Sigmoid colon (tissue), 7 donors: ENCODE data around the gene RBBP8. TPM values are rescaled to one million over a fixed set of nuclear protein-coding genes. Genes with fewer than 3 reads are reported as not detected.

ENCODE experiments used
- DNase-seq: peaks from one replicate; pipeline ENCODE4 v3.0.0-alpha.2; 2019
- H3K27ac ChIP-seq, 4 donors: fragments of 200-600 bp; sonication (generic); one replicate each; pipeline ENCODE4 v1.5.1; 2016 to 2019; ENCODE audit warnings: mild to moderate bottlenecking in 1 of 4
- H3K27me3 ChIP-seq, 3 donors: fragments of 200-600 bp; sonication (generic); one replicate each; pipeline ENCODE4 v1.5.1; 2019; ENCODE audit warnings: mild to moderate bottlenecking in 1 of 3
- H3K36me3 ChIP-seq, 4 donors: fragments of 200-600 bp; sonication (generic); one replicate each; pipeline ENCODE4 v1.5.1; 2016 to 2019
- H3K4me1 ChIP-seq, 4 donors: fragments of 200-600 bp; sonication (generic); one replicate each; pipeline ENCODE4 v1.5.1; 2017 to 2019
- H3K4me3 ChIP-seq, 4 donors: fragments of 200-600 bp; sonication (generic); one replicate each; pipeline ENCODE4 v1.5.1; 2017 to 2019; ENCODE audit warnings: mild to moderate bottlenecking in 2 of 4, moderate library complexity in 1 of 4
- H3K9me3 ChIP-seq, 4 donors: fragments of 200-600 bp in 3 of 4; sonication (generic) in 3 of 4; one replicate each; pipeline versions ENCODE4 v1.5.1 to v1.6.1; 2013 to 2019
- EP300 ChIP-seq, 4 donors: sonication (generic); formaldehyde crosslinking; IDR thresholded peaks; one replicate each; pipeline ENCODE4 v1.6.1; 2017; ENCODE audit warnings: antibody characterized with exemption in 4 of 4
- POLR2A ChIP-seq, 2 donors: fragments of 450-650 bp; IDR thresholded peaks; one replicate each; pipeline ENCODE4 v1.6.1; 2016; ENCODE audit warnings: antibody characterized with exemption in 2 of 2, mild to moderate bottlenecking in 2 of 2, moderate library complexity in 2 of 2
- POLR2AphosphoS5 ChIP-seq, 4 donors: sonication (generic); formaldehyde crosslinking; IDR thresholded peaks; one replicate each; pipeline ENCODE4 v1.6.1; 2017; ENCODE audit warnings: antibody characterized with exemption in 4 of 4
- WGBS, 2 donors: extraction: QIAGEN DNeasy Blood & Tissue Kit; methylation state at CpG; one replicate each; pipeline ENCODE4 v1.1.7; 2013; 5-methylcytosine and 5-hydroxymethylcytosine counted together
- intact Hi-C: fragments of 100-400 bp; cut with DNase I; formaldehyde crosslinking; loops from one replicate; pipeline ENCODE4 v1.15.1; 2023
- polyA plus RNA-seq, 3 donors: library from polyadenylated mRNA; stranded (reverse); fragments of 200-250 nt; gene quantifications; one replicate each; pipeline ENCODE4 v1.2.3, GENCODE V29; 2013
- total RNA-seq, 4 donors: library from RNA; depleted of rRNA; stranded (reverse); fragments of >200 nt; gene quantifications; one replicate each; pipeline ENCODE4 v1.1.0, GENCODE V29; 2016
- TF ChIP-seq, protein P1 (sequence below), 4 experiments: fragments of 450-650 bp in 3 of 4; fragments of 200-600 bp in 1 of 4; IDR thresholded peaks; one replicate each; pipeline ENCODE4 v1.5.1; 2016 to 2019; ENCODE audit warnings: antibody characterized with exemption in 4 of 4, mild to moderate bottlenecking in 3 of 4, moderate library complexity in 2 of 4
- donor health status: healthy with polysubstance abuse.
- donor health status: Bipolar disorder and iron deficiency.
- donor health status: healthy.

RBBP8 gene
- total and polyA plus RNA-seq, 7 donors, result 10.3 to 30.7 (median 22.7) TPM

DNA sequence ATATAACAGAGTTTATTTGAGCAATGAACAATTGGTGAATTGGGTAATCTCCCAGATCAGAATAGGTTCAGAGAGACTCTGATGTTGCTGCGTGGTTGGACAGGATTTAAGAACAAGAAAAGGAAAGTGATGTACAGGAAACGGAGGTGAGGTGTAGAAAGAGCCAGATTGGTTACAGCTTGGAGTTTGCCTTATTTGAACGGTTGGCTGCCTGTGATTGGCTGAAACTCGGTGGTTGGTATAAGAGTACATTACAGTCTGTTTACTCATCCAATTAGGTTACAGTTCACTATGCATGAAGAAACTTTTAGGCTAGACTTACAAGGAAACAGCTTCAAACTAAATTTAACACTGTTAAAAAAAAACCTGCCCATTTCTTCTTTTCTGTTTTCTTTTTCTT lies 134.1 kb downstream of the RBBP8 start:
- no peak overlapping the region for H3K4me3 ChIP-seq
- no peaks in the 10 kb centered on the region for H3K9me3 ChIP-seq
- H3K27me3 ChIP-seq, result no peaks in the 10 kb centered on the region
- 27 to 51% methylated on average over 4 of the region's 4 CpGs for WGBS, 2 donors
- no peak for DNase-seq
- no peak overlapping the region for H3K27ac ChIP-seq
- H3K4me1 ChIP-seq, result peaks cover 0 to 7% (median 0%) of the 10 kb centered on the region in 4 donors
- TF ChIP-seq POLR2A (IDR thresholded peaks at IDR 0.05), result no peak
- TF ChIP-seq, protein P1, sequence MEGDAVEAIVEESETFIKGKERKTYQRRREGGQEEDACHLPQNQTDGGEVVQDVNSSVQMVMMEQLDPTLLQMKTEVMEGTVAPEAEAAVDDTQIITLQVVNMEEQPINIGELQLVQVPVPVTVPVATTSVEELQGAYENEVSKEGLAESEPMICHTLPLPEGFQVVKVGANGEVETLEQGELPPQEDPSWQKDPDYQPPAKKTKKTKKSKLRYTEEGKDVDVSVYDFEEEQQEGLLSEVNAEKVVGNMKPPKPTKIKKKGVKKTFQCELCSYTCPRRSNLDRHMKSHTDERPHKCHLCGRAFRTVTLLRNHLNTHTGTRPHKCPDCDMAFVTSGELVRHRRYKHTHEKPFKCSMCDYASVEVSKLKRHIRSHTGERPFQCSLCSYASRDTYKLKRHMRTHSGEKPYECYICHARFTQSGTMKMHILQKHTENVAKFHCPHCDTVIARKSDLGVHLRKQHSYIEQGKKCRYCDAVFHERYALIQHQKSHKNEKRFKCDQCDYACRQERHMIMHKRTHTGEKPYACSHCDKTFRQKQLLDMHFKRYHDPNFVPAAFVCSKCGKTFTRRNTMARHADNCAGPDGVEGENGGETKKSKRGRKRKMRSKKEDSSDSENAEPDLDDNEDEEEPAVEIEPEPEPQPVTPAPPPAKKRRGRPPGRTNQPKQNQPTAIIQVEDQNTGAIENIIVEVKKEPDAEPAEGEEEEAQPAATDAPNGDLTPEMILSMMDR (IDR thresholded peaks at IDR 0.05), result no peak
- no peak for TF ChIP-seq POLR2AphosphoS5 (IDR thresholded peaks at IDR 0.05)
- no peak for TF ChIP-seq EP300 (IDR thresholded peaks at IDR 0.05)
- no peaks in the 10 kb centered on the region for H3K36me3 ChIP-seq
- intact Hi-C loops, result no loop called here

DNA sequence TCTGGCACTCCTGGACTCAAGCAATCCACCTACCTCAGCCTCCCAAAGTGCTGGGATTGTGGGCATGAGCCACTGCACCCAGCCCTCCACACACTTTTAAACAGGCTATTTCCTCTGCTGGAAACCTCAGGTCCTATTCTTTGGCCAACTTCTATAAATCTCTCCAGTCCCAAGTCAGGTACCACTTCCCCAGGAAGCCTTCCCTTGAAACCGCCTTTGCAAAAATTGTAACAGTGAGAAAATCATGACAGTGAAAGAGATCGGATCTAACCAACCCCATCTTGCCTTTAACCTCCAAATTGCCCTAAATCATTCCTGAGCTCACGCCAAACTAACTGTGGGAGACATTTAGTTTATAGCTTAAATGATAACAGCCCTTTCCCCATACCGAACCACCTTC lies 134.9 kb downstream of the RBBP8 start:
- TF ChIP-seq EP300 (IDR thresholded peaks at IDR 0.05) (no peak), POLR2AphosphoS5 (IDR thresholded peaks at IDR 0.05) (no peak), POLR2A (IDR thresholded peaks at IDR 0.05) (no peak)
- TF ChIP-seq, protein P1 (IDR thresholded peaks at IDR 0.05), result no peak
- no peaks in the 10 kb centered on the region for H3K36me3 ChIP-seq
- H3K27me3 ChIP-seq, result no peaks in the 10 kb centered on the region
- no peak overlapping the region for H3K4me3 ChIP-seq
- H3K27ac ChIP-seq, result no peak overlapping the region
- no peak for DNase-seq
- intact Hi-C loops, result no loop called here
- WGBS, 2 donors, result 75 to 91% methylated on average over 4 of the region's 4 CpGs
- H3K9me3 ChIP-seq, result no peaks in the 10 kb centered on the region
- H3K4me1 ChIP-seq, result peaks cover 0 to 7% (median 0%) of the 10 kb centered on the region in 4 donors

DNA sequence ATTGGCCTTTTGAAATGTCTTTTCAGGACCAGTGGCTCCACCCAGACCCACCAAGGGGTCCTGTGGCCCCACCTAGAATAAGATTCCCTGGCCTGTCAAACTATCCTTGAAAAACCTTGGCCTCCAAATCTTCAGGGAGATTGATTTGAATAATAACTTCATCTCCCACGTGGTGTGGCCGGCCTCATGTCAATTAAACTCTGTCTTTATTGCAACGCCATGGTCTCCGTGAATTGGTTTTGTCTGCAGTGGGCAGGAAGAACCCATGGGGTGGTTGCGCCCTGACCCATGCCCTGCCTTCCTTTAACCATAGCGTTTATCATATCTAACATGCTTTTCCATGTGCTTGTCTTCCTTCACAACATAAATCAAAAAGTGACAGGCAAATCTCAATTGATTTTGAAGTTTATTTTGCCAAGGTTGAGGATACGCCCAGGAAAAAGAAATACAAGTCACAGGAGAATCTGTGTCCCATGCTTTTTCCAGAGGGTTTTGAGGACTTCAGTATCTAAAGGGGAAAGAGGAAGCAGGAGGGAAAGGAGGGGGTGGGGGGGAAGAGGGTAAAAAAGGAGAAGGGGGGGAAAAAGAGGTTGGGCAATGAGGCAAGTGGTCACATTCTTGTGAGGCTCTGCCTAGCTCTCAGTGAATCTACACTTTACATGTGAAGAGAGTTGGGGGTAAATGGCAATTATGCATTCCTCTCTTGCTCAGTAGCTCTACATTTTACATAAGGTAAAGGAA lies 135.6 kb downstream of the RBBP8 start:
- H3K9me3 ChIP-seq, result no peaks in the 10 kb centered on the region
- no peak overlapping the region for H3K27ac ChIP-seq
- 65 to 67% methylated on average over 7 of the region's 7 CpGs for WGBS, 2 donors
- intact Hi-C loops, result no loop called here
- H3K4me3 ChIP-seq, result no peak overlapping the region
- H3K27me3 ChIP-seq, result no peaks in the 10 kb centered on the region
- H3K36me3 ChIP-seq, result no peaks in the 10 kb centered on the region
- DNase-seq, result no peak
- peaks cover 0 to 7% (median 0%) of the 10 kb centered on the region in 4 donors for H3K4me1 ChIP-seq
- TF ChIP-seq, protein P1 (IDR thresholded peaks at IDR 0.05), result no peak
- TF ChIP-seq POLR2AphosphoS5 (IDR thresholded peaks at IDR 0.05) (no peak), EP300 (IDR thresholded peaks at IDR 0.05) (no peak)

DNA sequence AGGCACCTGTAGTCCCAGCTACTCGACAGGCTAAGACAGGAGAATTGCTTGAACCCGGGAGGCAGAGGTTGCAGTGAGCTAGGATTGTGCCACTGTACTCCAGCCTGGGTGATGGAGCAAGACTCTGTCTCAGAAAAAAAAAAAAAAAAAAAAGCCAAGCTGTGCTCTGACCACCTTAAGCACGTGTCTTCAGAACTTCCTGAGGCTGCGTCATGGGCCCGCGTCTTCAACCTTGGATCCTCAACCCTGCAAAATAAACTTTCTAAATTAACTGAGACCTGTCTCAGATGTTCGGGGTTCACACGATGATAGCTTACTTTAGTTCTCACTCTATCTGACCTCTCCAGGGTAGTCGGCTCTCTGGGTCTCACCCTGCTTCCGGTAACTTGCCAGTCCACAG lies 136.4 kb downstream of the RBBP8 start:
- no peak overlapping the region for H3K4me3 ChIP-seq
- peaks cover 0 to 7% (median 0%) of the 10 kb centered on the region in 4 donors for H3K4me1 ChIP-seq
- H3K27ac ChIP-seq, result no peak overlapping the region
- intact Hi-C loops, result no loop called here
- no peaks in the 10 kb centered on the region for H3K9me3 ChIP-seq
- DNase-seq, result no peak
- 69 to 91% methylated on average over 10 of the region's 10 CpGs for WGBS, 2 donors
- TF ChIP-seq POLR2A (IDR thresholded peaks at IDR 0.05), result no peak
- TF ChIP-seq, protein P1 (IDR thresholded peaks at IDR 0.05), result no peak
- TF ChIP-seq EP300 (IDR thresholded peaks at IDR 0.05), result no peak
- no peak for TF ChIP-seq POLR2AphosphoS5 (IDR thresholded peaks at IDR 0.05)
- no peaks in the 10 kb centered on the region for H3K27me3 ChIP-seq
- no peaks in the 10 kb centered on the region for H3K36me3 ChIP-seq

DNA sequence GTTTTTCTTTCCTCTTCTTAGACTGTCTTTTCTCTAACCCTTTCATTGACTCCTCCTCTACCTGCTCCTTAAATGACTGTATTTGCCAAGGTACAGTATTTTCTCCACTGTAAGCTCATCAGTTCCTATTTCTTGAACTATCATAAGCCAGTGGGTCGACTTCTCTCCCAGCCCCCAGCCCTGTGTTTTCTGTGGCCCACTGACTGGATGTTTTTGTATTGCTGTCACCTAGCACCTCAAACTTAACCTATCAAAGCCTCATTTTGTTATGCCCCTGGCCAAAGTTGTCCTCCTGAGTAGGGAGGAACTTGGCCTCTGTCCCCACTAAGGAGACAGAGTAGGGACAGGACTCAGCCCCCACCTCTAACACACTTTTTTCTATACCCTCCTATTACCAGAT lies 136.8 kb downstream of the RBBP8 start:
- TF ChIP-seq, protein P1 (IDR thresholded peaks at IDR 0.05), result no peak
- TF ChIP-seq EP300 (IDR thresholded peaks at IDR 0.05), result no peak
- no peak for TF ChIP-seq POLR2AphosphoS5 (IDR thresholded peaks at IDR 0.05)
- TF ChIP-seq POLR2A (IDR thresholded peaks at IDR 0.05), result no peak
- H3K9me3 ChIP-seq, result no peaks in the 10 kb centered on the region
- no peak overlapping the region for H3K4me3 ChIP-seq
- no peak overlapping the region for H3K27ac ChIP-seq
- no peaks in the 10 kb centered on the region for H3K36me3 ChIP-seq
- no peaks in the 10 kb centered on the region for H3K27me3 ChIP-seq
- DNase-seq, result no peak
- peaks cover 0 to 7% (median 0%) of the 10 kb centered on the region in 4 donors for H3K4me1 ChIP-seq
- intact Hi-C loops, result no loop called here
- WGBS, 2 donors, result 71 to 87% methylated on average over 1 of the region's 1 CpG
